Peyer's patch (tissue), 4 donors: ENCODE measurements around the gene ITGB5. TPM values are rescaled to one million over a fixed set of nuclear protein-coding genes. Genes with fewer than 3 reads are reported as not detected.

Experiments used
- DNase-seq, 3 donors: peaks; one replicate each; pipeline ENCODE4 v3.0.0-alpha.2; 2017 to 2019
- H3K27ac ChIP-seq, 4 donors: fragments of 200-600 bp; sonication (generic); one replicate each; pipeline ENCODE4 v1.5.1; 2016 to 2019
- H3K27me3 ChIP-seq, 2 donors: fragments of 200-600 bp; sonication (generic); one replicate each; pipeline ENCODE4 v1.5.1; 2019
- H3K36me3 ChIP-seq, 3 donors: fragments of 200-600 bp; sonication (generic); one replicate each; pipeline ENCODE4 v1.5.1; 2016 to 2019
- H3K4me1 ChIP-seq, 4 donors: fragments of 200-600 bp; sonication (generic); one replicate each; pipeline ENCODE4 v1.5.1; 2016 to 2019
- H3K4me3 ChIP-seq, 4 donors: fragments of 200-600 bp; sonication (generic); 1 replicate in 3 of 4; 2 replicates in 1 of 4; pipeline ENCODE4 v1.5.1; 2016 to 2019; ENCODE audit warnings: mild to moderate bottlenecking in 1 of 4
- H3K9me3 ChIP-seq, 4 donors: fragments of 200-600 bp; sonication (generic); one replicate each; pipeline ENCODE4 v1.5.1; 2016 to 2019; ENCODE audit warnings: mild to moderate bottlenecking in 1 of 4
- CTCF ChIP-seq, 6 experiments: fragments of 450-650 bp in 4 of 6; fragments of 200-600 bp in 2 of 6; sonication (generic) in 1 of 6; IDR thresholded peaks; one replicate each; pipeline ENCODE4 v1.5.1; 2017 to 2019; ENCODE audit warnings: antibody characterized with exemption in 6 of 6, mild to moderate bottlenecking in 3 of 6, moderate library complexity in 1 of 6
- POLR2A ChIP-seq, 2 donors: fragments of 450-650 bp; IDR thresholded peaks; one replicate each; pipeline ENCODE4 v1.5.1; 2017; ENCODE audit warnings: antibody characterized with exemption in 2 of 2, mild to moderate bottlenecking in 2 of 2, moderate library complexity in 2 of 2
- total RNA-seq, 4 donors: library from RNA; depleted of rRNA; stranded (reverse); fragments of >200 nt; gene quantifications; one replicate each; pipeline ENCODE4 v1.1.0, GENCODE V29; 2016

ITGB5 gene
- total RNA-seq, 4 donors from 2014 or later, result 79.5 to 143 (median 132) TPM

- H3K4me3 ChIP-seq, result no peak overlapping the region
- H3K9me3 ChIP-seq, result no peaks in the 10 kb centered on the region
- H3K27me3 ChIP-seq, result no peaks in the 10 kb centered on the region
- H3K4me1 ChIP-seq, result peaks cover 0 to 47% (median 4%) of the 10 kb centered on the region in 4 donors
- DNase-seq, result no peak
- no peak for TF ChIP-seq POLR2A (IDR thresholded peaks at IDR 0.05)
- TF ChIP-seq CTCF (IDR thresholded peaks at IDR 0.05), result no peak
- H3K27ac ChIP-seq, result peak overlapping the region in 2 of 4 donors; percentile 63 to 81
- peaks cover 0 to 8% (median 0%) of the 10 kb centered on the region in 3 donors for H3K36me3 ChIP-seq
These were observed 48.2 kb downstream of the ITGB5 start for GRCh38 chr3:124838963-124839362.

- Histone ChIP-seq H3K9me3 (no peaks in the 10 kb centered on the region), H3K27ac (peak overlapping the region in 3 of 4 donors; percentile 45 to 81 (median 78)), H3K4me1 (peaks cover 0 to 54% (median 4%) of the 10 kb centered on the region in 4 donors), H3K27me3 (no peaks in the 10 kb centered on the region), H3K36me3 (peaks cover 0 to 8% (median 0%) of the 10 kb centered on the region in 3 donors), H3K4me3 (no peak overlapping the region)
- peak in 2 of 3 donors; percentile 83 to 84 for DNase-seq
- no peak for TF ChIP-seq POLR2A (IDR thresholded peaks at IDR 0.05)
- TF ChIP-seq CTCF (IDR thresholded peaks at IDR 0.05), result no peak
These were observed 49.4 kb downstream of the ITGB5 start for GRCh38 chr3:124837730-124838186.

- Histone ChIP-seq H3K4me3 (no peak overlapping the region), H3K27me3 (no peaks in the 10 kb centered on the region), H3K9me3 (no peaks in the 10 kb centered on the region), H3K4me1 (peaks cover 0 to 54% (median 4%) of the 10 kb centered on the region in 4 donors), H3K27ac (peak overlapping the region in 3 of 4 donors; percentile 45 to 81 (median 78)), H3K36me3 (peaks cover 0 to 8% (median 0%) of the 10 kb centered on the region in 3 donors)
- DNase-seq, result no peak
- TF ChIP-seq CTCF (IDR thresholded peaks at IDR 0.05) (no peak), POLR2A (IDR thresholded peaks at IDR 0.05) (no peak)
These were observed 50.1 kb downstream of the ITGB5 start for GRCh38 chr3:124837065-124837464.

- no peak for DNase-seq
- H3K4me3 ChIP-seq, result no peak overlapping the region
- no peaks in the 10 kb centered on the region for H3K9me3 ChIP-seq
- TF ChIP-seq POLR2A (IDR thresholded peaks at IDR 0.05) (no peak), CTCF (IDR thresholded peaks at IDR 0.05) (no peak)
- peaks cover 0 to 8% (median 0%) of the 10 kb centered on the region in 3 donors for H3K36me3 ChIP-seq
- H3K27me3 ChIP-seq, result no peaks in the 10 kb centered on the region
- H3K27ac ChIP-seq, result peak overlapping the region in 2 of 4 donors; percentile 78 to 81
- peaks cover 0 to 54% (median 4%) of the 10 kb centered on the region in 4 donors for H3K4me1 ChIP-seq
These were observed 50.7 kb downstream of the ITGB5 start for GRCh38 chr3:124836448-124836847.

- H3K36me3 ChIP-seq, result no peaks in the 10 kb centered on the region
- H3K9me3 ChIP-seq, result no peaks in the 10 kb centered on the region
- DNase-seq, result peak; percentile 58 to 83 (median 66)
- peaks cover 0 to 54% (median 4%) of the 10 kb centered on the region in 4 donors for H3K4me1 ChIP-seq
- no peaks in the 10 kb centered on the region for H3K27me3 ChIP-seq
- peak overlapping the region; percentile 1 to 81 (median 56) for H3K27ac ChIP-seq
- no peak for TF ChIP-seq CTCF (IDR thresholded peaks at IDR 0.05)
- no peak for TF ChIP-seq POLR2A (IDR thresholded peaks at IDR 0.05)
- H3K4me3 ChIP-seq, result peak overlapping the region in 3 of 4 donors; percentile 7 to 15 (median 8)
These were observed 52.1 kb downstream of the ITGB5 start for GRCh38 chr3:124834723-124835718.
